NCI-H82 treated with DMSO at 0.1 percent for 48 hours (cell line): ENCODE data around the gene SEMA4F.
A peak's percentile ranks its signal among the peaks of the same experiment; 100 is the strongest.

Experiments used
- DNase-seq: peaks from one replicate; lab custom pipeline; 2025; ENCODE audit not compliant: unreplicated experiment; lab: John Stamatoyannopoulos, UW

The SEMA4F gene

DNA sequence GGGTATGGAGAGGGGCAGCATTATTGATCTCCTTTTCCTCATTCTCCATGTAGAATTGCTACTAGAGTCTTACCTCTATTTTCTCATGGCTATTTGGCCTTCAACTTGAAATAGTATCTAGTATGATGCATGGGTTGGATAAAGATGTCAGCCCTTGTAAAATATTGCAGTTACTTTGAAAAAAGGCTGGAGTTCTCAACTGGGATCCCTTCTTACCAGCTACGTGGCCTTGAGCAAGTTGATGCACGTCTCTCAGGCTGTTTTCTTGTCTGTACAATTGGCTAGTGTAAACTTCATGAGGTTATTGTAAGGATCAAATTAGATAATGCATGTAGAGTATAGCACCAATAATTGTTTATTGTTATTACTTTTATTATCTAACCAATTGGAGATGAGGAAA, 50.2 kb downstream of the SEMA4F start:
- DNase-seq, result no peak

- DNase-seq, result no peak
Measured at GRCh38 chr2:74706741-74707140, 52.7 kb downstream of the SEMA4F start.

GRCh38 chr2:74707837-74708236, 53.8 kb downstream of the SEMA4F start:
- no peak for DNase-seq

DNA sequence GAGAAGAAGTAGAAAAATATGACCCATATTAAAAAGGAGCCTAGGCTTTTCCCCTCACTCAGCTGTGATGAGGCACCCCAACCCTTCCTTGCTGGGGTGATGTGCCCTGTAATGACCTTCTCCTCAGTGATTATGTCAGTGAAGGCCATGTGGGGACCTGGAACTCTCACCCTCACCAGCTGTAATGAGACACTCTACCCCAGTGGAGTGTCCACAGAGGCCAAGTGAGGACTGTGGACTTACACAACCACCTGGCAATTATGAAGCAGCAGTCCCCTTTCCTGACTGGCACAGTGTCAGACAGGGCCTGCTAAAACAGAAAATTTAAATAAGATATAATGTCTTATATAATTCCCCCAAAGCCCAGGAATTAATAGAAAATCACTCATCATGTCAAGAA, 54.2 kb downstream of the SEMA4F start:
- DNase-seq, result no peak

DNA sequence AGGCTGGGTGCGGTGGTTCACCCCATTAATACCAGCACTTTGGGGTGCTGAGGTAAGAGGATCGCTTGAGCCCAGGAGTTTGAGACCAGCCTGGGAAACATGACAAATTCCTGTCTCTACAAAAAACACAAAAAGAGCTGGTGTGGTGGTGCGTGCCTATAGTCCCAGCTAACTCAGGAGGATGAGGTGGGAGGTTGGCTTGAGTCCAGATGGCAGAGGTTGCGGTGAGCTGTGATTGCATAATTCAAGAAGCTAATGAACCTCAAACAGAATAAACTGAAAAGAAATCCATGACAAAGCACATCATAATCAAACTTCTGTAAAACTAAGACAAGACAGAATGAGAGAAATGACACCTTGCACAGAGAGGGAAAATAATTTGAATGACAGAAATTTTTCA, 54.8 kb downstream of the SEMA4F start:
- no peak for DNase-seq

DNA sequence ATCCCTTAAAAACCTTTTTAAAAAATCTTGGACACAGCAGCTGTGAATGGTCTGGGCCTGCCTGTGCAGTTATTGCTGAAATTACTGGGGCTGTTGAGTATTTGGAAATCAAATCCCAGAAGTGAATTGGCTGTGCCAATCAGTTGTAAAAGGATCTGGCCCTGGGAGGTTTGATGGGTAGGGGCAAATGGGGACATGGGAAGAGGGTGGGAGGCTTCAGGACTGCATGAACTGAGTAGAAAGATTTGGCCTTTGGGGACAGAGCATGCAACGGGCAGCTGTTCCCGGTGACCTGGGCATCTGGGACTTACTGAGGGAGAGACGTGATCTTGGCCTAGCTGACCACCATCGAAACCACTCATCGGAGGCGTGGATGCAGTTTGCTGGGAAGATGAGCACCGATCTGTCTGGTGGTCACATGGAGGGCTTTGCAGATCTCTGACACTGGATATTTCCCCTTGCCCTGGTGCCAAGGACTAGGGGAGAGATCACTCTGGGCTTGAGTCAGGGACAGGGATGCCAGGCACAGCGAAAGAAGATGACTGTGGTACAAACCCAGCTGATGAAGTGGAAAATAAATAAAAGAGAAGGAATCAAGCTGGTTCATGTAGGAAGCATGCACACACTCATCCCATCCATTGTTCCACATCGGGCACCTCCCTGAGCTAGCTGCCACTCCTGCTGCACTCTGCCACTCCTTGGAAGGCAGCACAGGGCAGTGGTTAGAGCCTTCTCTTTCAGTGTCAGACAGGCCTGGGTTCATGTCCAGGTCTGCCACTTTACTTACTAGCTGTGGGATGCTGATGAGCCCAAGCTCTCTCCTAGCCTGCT, 58.4 kb downstream of the SEMA4F start:
- no peak for DNase-seq

DNA sequence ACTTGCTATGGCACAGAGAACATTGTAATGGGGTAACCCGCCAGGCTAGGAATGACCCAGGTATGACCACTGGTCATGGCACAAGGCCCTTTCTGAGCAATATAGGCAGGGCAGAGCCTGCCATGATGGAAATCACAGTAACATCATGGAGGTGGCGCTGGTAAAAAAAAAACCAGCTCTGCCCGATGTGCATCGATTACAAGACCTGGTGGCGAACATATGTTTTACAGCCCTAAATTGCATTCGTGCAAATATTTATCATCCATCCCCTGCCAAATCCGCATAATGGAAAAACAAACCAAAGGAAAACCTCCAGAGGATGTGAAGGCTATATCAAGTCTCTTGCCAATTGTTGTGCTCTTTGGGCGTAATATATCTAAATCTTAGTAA, 60.6 kb downstream of the SEMA4F start:
- DNase-seq, result no peak

DNA sequence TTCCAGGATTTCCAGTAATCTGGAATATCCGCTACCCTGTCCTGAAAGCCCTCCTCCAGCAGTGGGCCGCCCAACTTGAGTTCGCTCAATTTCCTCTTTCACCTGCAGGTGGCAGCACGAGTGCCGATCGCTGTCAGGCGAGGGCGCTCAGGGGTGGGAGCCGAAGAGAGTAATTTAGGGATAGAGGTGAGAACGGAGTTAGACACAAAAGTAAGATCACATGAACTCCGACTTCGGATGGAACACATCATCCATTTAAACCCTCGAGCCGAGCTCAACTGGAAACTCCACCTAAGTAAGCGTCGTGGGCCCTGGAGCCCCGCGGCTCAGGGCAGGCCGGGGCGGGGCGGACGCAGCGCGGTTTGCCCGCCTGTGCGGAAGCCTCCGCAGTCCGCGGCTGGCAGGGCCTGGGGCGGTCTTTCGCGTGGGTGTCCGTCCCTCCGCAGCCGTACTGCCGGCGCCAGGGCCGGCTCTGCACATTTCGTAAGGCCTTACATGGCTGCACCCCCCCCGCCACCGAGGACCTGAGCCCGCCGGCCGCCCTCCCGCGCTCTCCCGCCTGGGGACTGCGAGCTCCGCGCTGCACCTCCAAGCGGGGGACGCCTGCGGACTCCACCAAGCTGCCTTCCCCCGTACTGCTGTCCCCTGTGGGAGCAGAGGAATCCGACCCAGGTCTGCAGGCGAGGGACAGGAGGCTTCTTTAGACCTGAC, 61.2 kb downstream of the SEMA4F start:
- DNase-seq, result peak; percentile 79

DNA sequence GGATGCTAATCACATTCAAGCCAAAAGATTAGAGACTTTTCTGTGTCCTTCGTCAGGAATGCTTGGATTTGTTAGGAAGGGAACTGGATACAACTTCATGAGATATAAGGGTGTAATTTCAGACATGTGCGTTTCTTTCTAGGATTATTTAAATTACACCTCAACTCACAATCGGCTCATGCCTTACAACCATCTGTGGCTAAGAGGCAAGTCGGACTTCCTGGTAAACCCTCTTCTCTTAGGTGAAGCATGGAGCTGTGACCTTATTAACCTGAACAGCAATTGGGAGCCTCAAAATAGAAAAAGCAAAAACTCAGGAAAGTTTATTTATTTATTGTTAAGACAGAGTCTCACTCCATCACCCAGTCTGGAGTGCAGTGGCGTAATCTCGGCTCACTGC, 61.8 kb downstream of the SEMA4F start:
- DNase-seq, result peak; percentile 61

- no peak for DNase-seq
Measured at GRCh38 chr2:74719066-74719465, 65.0 kb downstream of the SEMA4F start.

GRCh38 chr2:74721316-74721715, 67.3 kb downstream of the SEMA4F start:
- DNase-seq, result no peak

GRCh38 chr2:74724496-74724895, 70.4 kb downstream of the SEMA4F start:
- no peak for DNase-seq

GRCh38 chr2:74725287-74725686, 71.2 kb downstream of the SEMA4F start:
- DNase-seq, result no peak

DNA sequence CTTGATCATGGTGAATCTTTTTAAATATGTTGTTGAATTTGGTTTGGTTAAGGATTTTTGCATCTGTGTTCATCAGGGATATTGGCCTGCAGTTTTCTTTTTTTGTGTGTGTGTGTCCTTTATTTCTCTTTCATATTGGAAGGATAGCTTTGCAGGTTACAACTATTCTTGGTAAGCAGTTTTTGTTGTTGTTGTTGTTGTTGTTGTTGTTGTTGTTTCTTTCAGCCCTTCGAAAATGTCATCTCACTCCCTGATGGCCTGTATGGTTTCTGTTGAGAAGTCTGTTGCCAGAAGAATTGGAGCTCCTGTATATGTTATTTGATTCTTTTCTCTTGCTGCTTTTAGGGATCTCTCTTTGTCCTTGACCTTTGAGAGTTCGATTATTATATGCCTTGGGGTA, 74.8 kb downstream of the SEMA4F start:
- no peak for DNase-seq

- no peak for DNase-seq
Measured at GRCh38 chr2:74730530-74730929, 76.5 kb downstream of the SEMA4F start.
